Measurements from ENCODE around the gene EID2.

DNA sequence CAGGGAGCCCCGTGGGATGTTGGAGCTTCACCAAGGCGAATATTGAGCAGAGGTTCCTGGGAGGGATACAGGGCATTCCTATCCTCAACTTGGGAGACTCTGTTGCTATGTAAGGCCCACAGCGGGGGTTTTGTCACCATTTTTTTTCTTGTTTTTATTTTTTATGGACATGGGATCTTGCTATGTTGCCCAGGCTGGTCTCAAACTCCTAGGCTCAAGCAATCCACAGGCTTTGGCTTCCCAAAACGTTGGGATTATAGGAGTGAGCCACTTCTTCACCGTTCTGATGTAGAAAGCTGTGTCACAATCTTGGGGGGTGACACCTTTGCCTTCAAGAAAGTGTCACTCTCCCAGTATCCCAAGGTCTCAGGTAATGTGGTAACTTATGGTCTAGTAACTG, 38.6 kb downstream of the EID2 start:
- TF ChIP-seq GATA3 (IDR thresholded peaks at IDR 0.05; ENCODE audit: low read depth, low read length) (no peak), GATA2 (IDR thresholded peaks at IDR 0.05; ENCODE audit: low read depth, low read length) (no peak)
